Transverse colon (tissue), 4 donors: ENCODE measurements around the gene CDK17.

ENCODE experiments used
- CTCF ChIP-seq, 5 experiments: fragments of 200-600 bp in 3 of 5; fragments of 450-650 bp in 2 of 5; sonication (generic) in 3 of 5; IDR thresholded peaks; 1 replicate in 2 of 5; 2 replicates in 3 of 5; pipeline ENCODE4 v1.5.1; 2016 to 2017; ENCODE audit warnings: antibody characterized with exemption in 5 of 5, inconsistent platforms in 3 of 5, mild to moderate bottlenecking in 2 of 5, moderate library complexity in 1 of 5
- EP300 ChIP-seq: sonication (generic); formaldehyde crosslinking; IDR thresholded peaks from one replicate; pipeline ENCODE4 v1.6.1; 2017; ENCODE audit warnings: antibody characterized with exemption, low read depth
- POLR2A ChIP-seq: fragments of 450-650 bp; IDR thresholded peaks from one replicate; pipeline ENCODE4 v1.6.1; 2016; ENCODE audit warnings: antibody characterized with exemption, mild to moderate bottlenecking, moderate library complexity
- POLR2AphosphoS5 ChIP-seq, 3 donors: sonication (generic); formaldehyde crosslinking; IDR thresholded peaks; one replicate each; pipeline ENCODE4 v1.6.1; 2016; ENCODE audit warnings: antibody characterized with exemption in 3 of 3

- TF ChIP-seq CTCF (IDR thresholded peaks at IDR 0.05) (no peak), POLR2A (no peak), EP300 (no peak), POLR2AphosphoS5 (IDR thresholded peaks at IDR 0.05) (no peak)
These were observed 42.7 kb upstream of the CDK17 start for GRCh38 chr12:96442906-96443305.
